Measurements from ENCODE around the gene SPR. TPM values are rescaled to one million over a fixed set of nuclear protein-coding genes. Genes with fewer than 3 reads are reported as not detected.

The SPR gene
- total and polyA plus RNA-seq, 2 of the 13 experiments (the other 11 are each of a cell fraction or from before 2014, with no cell fraction given), result 34.0 to 96.0 TPM

- peak; percentile 82 for TF ChIP-seq TFDP2 (CRISPR knock-in tag; IDR thresholded peaks at IDR 0.05)
- TF ChIP-seq KMT2B (CRISPR knock-in tag; IDR thresholded peaks at IDR 0.05), result no peak; the same call in 1 of the 2 replicates
- TF ChIP-seq ZNF549 (CRISPR knock-in tag; IDR thresholded peaks at IDR 0.05), result no peak
- peak; percentile 90 for TF ChIP-seq RBFOX2 (IDR thresholded peaks at IDR 0.05; ENCODE audit: low read depth, low read length)
- peak; percentile 20; the same call in 1 of the 2 replicates for TF ChIP-seq CREBL2 (CRISPR knock-in tag; IDR thresholded peaks at IDR 0.05; ENCODE audit: borderline replicate concordance)
- TF ChIP-seq DZIP1 (CRISPR knock-in tag; IDR thresholded peaks at IDR 0.05), result no peak
- TF ChIP-seq SALL2 (CRISPR knock-in tag; IDR thresholded peaks at IDR 0.05), result peak; percentile 37
- TF ChIP-seq ZNF496 (CRISPR knock-in tag; IDR thresholded peaks at IDR 0.05; ENCODE audit: insufficient replicate concordance), result no peak
- TF ChIP-seq GATAD2A (CRISPR knock-in tag; IDR thresholded peaks at IDR 0.05), result no peak
- TF ChIP-seq EHMT2 (IDR thresholded peaks at IDR 0.05; ENCODE audit: borderline replicate concordance, low read depth, low read length), result no peak
- no peak for TF ChIP-seq ZNF513 (CRISPR knock-in tag; conservative IDR thresholded peaks at IDR 0.05)
- no peak; the same call in 1 of the 2 replicates for TF ChIP-seq SP140L (CRISPR knock-in tag; IDR thresholded peaks at IDR 0.05; ENCODE audit: borderline replicate concordance)
- no peak for TF ChIP-seq ARID2 (CRISPR knock-in tag; IDR thresholded peaks at IDR 0.05; ENCODE audit: borderline replicate concordance)
Measured at GRCh38 chr2:72887032-72887739, at the start of gene SPR (continued).
